Small intestine (tissue), 7 donors: ENCODE data around the gene CREB3L1. TPM values are rescaled to one million over a fixed set of nuclear protein-coding genes. Genes with fewer than 3 reads are reported as not detected.
A peak's percentile ranks its signal among the peaks of the same experiment; 100 is the strongest.

Experiments
- DNase-seq, 2 donors: peaks; one replicate each; pipeline versions ENCODE4 v3.0.0 to v3.0.0-alpha.2; 2013
- FAIRE-seq: peaks from 2 replicates; lab custom pipeline; 2012; peaks lifted over from hg19 to GRCh38; lab: Jason Lieb, UNC
- H3K27ac ChIP-seq, 3 donors: one replicate each; pipeline ENCODE4 v1.5.1; 2013; ENCODE audit warnings: low read length in 2 of 3, mild to moderate bottlenecking in 2 of 3, control low read depth in 1 of 3, inconsistent platforms in 1 of 3, low read depth in 1 of 3, moderate library complexity in 1 of 3
- H3K27me3 ChIP-seq, 3 donors: one replicate each; pipeline ENCODE4 v1.6.1; 2013; ENCODE audit warnings: low read length in 3 of 3, inconsistent platforms in 1 of 3; ENCODE audit not compliant: control insufficient read depth in 3 of 3, insufficient read depth in 3 of 3
- H3K36me3 ChIP-seq, 3 donors: one replicate each; pipeline ENCODE4 v1.6.1; 2013; ENCODE audit warnings: low read length in 3 of 3, inconsistent platforms in 1 of 3, low read depth in 1 of 3, mild to moderate bottlenecking in 1 of 3, moderate library complexity in 1 of 3; ENCODE audit not compliant: control insufficient read depth in 3 of 3, insufficient read depth in 2 of 3
- H3K4me1 ChIP-seq, 3 donors: one replicate each; pipeline ENCODE4 v1.6.1; 2013; ENCODE audit warnings: low read length in 2 of 3, inconsistent platforms in 1 of 3, low read depth in 1 of 3, mild to moderate bottlenecking in 1 of 3, moderate library complexity in 1 of 3; ENCODE audit not compliant: control insufficient read depth in 3 of 3, insufficient read depth in 2 of 3
- H3K4me3 ChIP-seq, 3 donors: one replicate each; pipeline ENCODE4 v1.5.1; 2013; ENCODE audit warnings: low read length in 3 of 3, control low read depth in 1 of 3, inconsistent platforms in 1 of 3, low read depth in 1 of 3, mild to moderate bottlenecking in 1 of 3, moderate library complexity in 1 of 3
- H3K9me3 ChIP-seq, 2 donors: one replicate each; pipeline ENCODE4 v1.6.1; 2013; ENCODE audit warnings: low read depth in 1 of 2, low read length in 1 of 2; ENCODE audit not compliant: control insufficient read depth in 2 of 2, insufficient read depth in 1 of 2
- WGBS, 3 donors: extraction: QIAGEN DNeasy Blood & Tissue Kit; methylation state at CpG; one replicate each; pipeline ENCODE4 v1.1.7; 2013; 5-methylcytosine and 5-hydroxymethylcytosine counted together
- polyA plus RNA-seq, 4 donors: library from polyadenylated mRNA; stranded (reverse) in 3 of 4; unstranded in 1 of 4; fragments of 200-250 nt in 3 of 4; fragments of 120-200 nt in 1 of 4; gene quantifications; one replicate each; pipeline versions ENCODE4 v1.2.1 to v1.2.3, GENCODE V29; 2013
- donor health status: healthy with polysubstance abuse.
- donor health status: control.
- donor health status: control.
- donor health status: Bipolar disorder and iron deficiency.
- donor health status: healthy.

Gene CREB3L1
- polyA plus RNA-seq, 4 donors, result 14.3 to 55.1 (median 26.3) TPM

GRCh38 chr11:46264030-46264429 lies 13.4 kb upstream of the CREB3L1 start:
- H3K9me3 ChIP-seq, result no peaks in the 10 kb centered on the region
- FAIRE-seq (no peak), DNase-seq (no peak)
- no peaks in the 10 kb centered on the region for H3K27me3 ChIP-seq
- no peaks in the 10 kb centered on the region for H3K36me3 ChIP-seq
- H3K27ac ChIP-seq, result no peak overlapping the region
- no peaks in the 10 kb centered on the region for H3K4me1 ChIP-seq
- WGBS, 3 donors, result 90 to 95% (median 94%) methylated on average over 4 of the region's 4 CpGs
- no peak overlapping the region for H3K4me3 ChIP-seq

GRCh38 chr11:46264976-46265375 lies 12.5 kb upstream of the CREB3L1 start:
- peak overlapping the region in 1 of 3 donors; percentile 40 for H3K27ac ChIP-seq
- WGBS, 3 donors, result 65 to 68% (median 67%) methylated on average over 9 of the region's 9 CpGs
- FAIRE-seq, result no peak

GRCh38 chr11:46265764-46266163 lies 11.7 kb upstream of the CREB3L1 start:
- Histone ChIP-seq H3K36me3 (no peaks in the 10 kb centered on the region), H3K4me3 (no peak overlapping the region), H3K27ac (peak overlapping the region in 2 of 3 donors; percentile 19 to 40), H3K4me1 (peaks cover 0 to 7% (median 0%) of the 10 kb centered on the region in 3 donors), H3K27me3 (no peaks in the 10 kb centered on the region), H3K9me3 (no peaks in the 10 kb centered on the region)
- WGBS, 3 donors, result 68 to 75% (median 69%) methylated on average over 7 of the region's 7 CpGs
- FAIRE-seq (no peak), DNase-seq (peak in 1 of 2 donors; percentile 63)

More at GRCh38 chr11:46264976-46265375, 12.5 kb upstream of the CREB3L1 start:
- Histone ChIP-seq H3K36me3 (no peaks in the 10 kb centered on the region), H3K9me3 (no peaks in the 10 kb centered on the region), H3K27me3 (no peaks in the 10 kb centered on the region), H3K4me1 (no peaks in the 10 kb centered on the region), H3K4me3 (no peak overlapping the region)
- no peak for DNase-seq

- Histone ChIP-seq H3K4me1 (peaks cover 0 to 18% (median 11%) of the 10 kb centered on the region in 3 donors), H3K36me3 (no peaks in the 10 kb centered on the region), H3K4me3 (no peak overlapping the region), H3K9me3 (no peaks in the 10 kb centered on the region), H3K27ac (no peak overlapping the region), H3K27me3 (no peaks in the 10 kb centered on the region)
- no peak for FAIRE-seq
- DNase-seq, result no peak
These were observed 9.5 kb upstream of the CREB3L1 start for GRCh38 chr11:46267930-46268329.

GRCh38 chr11:46270684-46271083 lies 6.8 kb upstream of the CREB3L1 start:
- peaks cover 10 to 46% (median 19%) of the 10 kb centered on the region in 3 donors for H3K4me1 ChIP-seq
- 82 to 91% (median 82%) methylated on average over 5 of the region's 5 CpGs for WGBS, 3 donors
- no peak overlapping the region for H3K27ac ChIP-seq

GRCh38 chr11:46271407-46271806 lies 6.1 kb upstream of the CREB3L1 start:
- H3K27ac ChIP-seq, result peak overlapping the region in 1 of 3 donors; percentile 24
- FAIRE-seq, result no peak
- no peak overlapping the region for H3K4me3 ChIP-seq
- H3K9me3 ChIP-seq, result no peaks in the 10 kb centered on the region
- no peak for DNase-seq
- no peaks in the 10 kb centered on the region for H3K27me3 ChIP-seq
- no peaks in the 10 kb centered on the region for H3K36me3 ChIP-seq
- 88 to 100% (median 97%) methylated on average over 1 of the region's 1 CpG for WGBS, 3 donors
- H3K4me1 ChIP-seq, result peaks cover 10 to 53% (median 19%) of the 10 kb centered on the region in 3 donors

More at GRCh38 chr11:46270684-46271083, 6.8 kb upstream of the CREB3L1 start:
- no peaks in the 10 kb centered on the region for H3K9me3 ChIP-seq
- no peak overlapping the region for H3K4me3 ChIP-seq
- FAIRE-seq, result no peak
- H3K36me3 ChIP-seq, result no peaks in the 10 kb centered on the region
- H3K27me3 ChIP-seq, result no peaks in the 10 kb centered on the region
- no peak for DNase-seq

GRCh38 chr11:46271875-46272815 lies 5.3 kb upstream of the CREB3L1 start:
- whole genome bisulfite sequencing, 3 donors, result 57 to 71% (median 68%) methylated on average over 16 of the region's 16 CpGs
- DNase-seq (no peak), FAIRE-seq (no peak)
- Histone ChIP-seq H3K36me3 (no peaks in the 10 kb centered on the region), H3K9me3 (no peaks in the 10 kb centered on the region), H3K4me1 (peaks cover 10 to 60% (median 19%) of the 10 kb centered on the region in 3 donors), H3K27me3 (no peaks in the 10 kb centered on the region), H3K4me3 (no peak overlapping the region), H3K27ac (peak overlapping the region; percentile 43 to 93 (median 88))

- peaks cover 10 to 62% (median 19%) of the 10 kb centered on the region in 3 donors for H3K4me1 ChIP-seq
- 13 to 32% (median 20%) methylated on average over 9 of the region's 9 CpGs for WGBS, 3 donors
These were observed 4.5 kb upstream of the CREB3L1 start for GRCh38 chr11:46272816-46273427.

More at GRCh38 chr11:46272816-46273427, 4.5 kb upstream of the CREB3L1 start:
- Histone ChIP-seq H3K27me3 (no peaks in the 10 kb centered on the region), H3K36me3 (no peaks in the 10 kb centered on the region), H3K9me3 (no peaks in the 10 kb centered on the region), H3K4me3 (no peak overlapping the region), H3K27ac (peak overlapping the region; percentile 43 to 93 (median 88))
- peak; percentile 72 to 75 for DNase-seq
- no peak for FAIRE-seq
